GM21447 (cell line): ENCODE data around the gene TFB1M.
"Not testable (repeated sequence)": the region's sequence is repeated elsewhere in the genome, so short reads cannot be mapped to it uniquely, and the experiment has no call there.

Experiments
- ATAC-seq: cut with Tn5 transposase; IDR thresholded peaks from one replicate; pipeline ENCODE4 v1.9.1; 2021; ENCODE audit not compliant: unreplicated experiment

The TFB1M gene

GRCh38 chr6:155330133-155330734 lies 15.9 kb upstream of the TFB1M start:
- no peak for ATAC-seq

GRCh38 chr6:155329460-155330132 lies 15.3 kb upstream of the TFB1M start:
- ATAC-seq: no peak

- ATAC-seq: no peak
Observed at GRCh38 chr6:155328539-155329459, 14.5 kb upstream of the TFB1M start.

GRCh38 chr6:155328074-155328538 lies 13.8 kb upstream of the TFB1M start:
- ATAC-seq: no peak

GRCh38 chr6:155327326-155328073 lies 13.2 kb upstream of the TFB1M start:
- ATAC-seq: no peak

GRCh38 chr6:155325700-155326516 lies 11.6 kb upstream of the TFB1M start:
- no peak for ATAC-seq

GRCh38 chr6:155324993-155325392 lies 10.7 kb upstream of the TFB1M start:
- no peak for ATAC-seq

- ATAC-seq: no peak
Observed at GRCh38 chr6:155324172-155324571, 9.9 kb upstream of the TFB1M start.

GRCh38 chr6:155319902-155320301 lies 5.6 kb upstream of the TFB1M start:
- peak; percentile 53 for ATAC-seq

- no peak for ATAC-seq
Observed at GRCh38 chr6:155317186-155317585, 2.9 kb upstream of the TFB1M start.

GRCh38 chr6:155316419-155316818 lies 2.1 kb upstream of the TFB1M start:
- no peak for ATAC-seq

- ATAC-seq: no peak
Observed at GRCh38 chr6:155315516-155315871, 1.2 kb upstream of the TFB1M start.

GRCh38 chr6:155314773-155315515 lies 660 bp upstream of the TFB1M start:
- ATAC-seq: peak; percentile 61

- peak; percentile 17 for ATAC-seq
Observed at GRCh38 chr6:155313602-155314091, 637 bp downstream of the TFB1M start.

- ATAC-seq: not testable (repeated sequence)
Observed at GRCh38 chr6:155312950-155313349, 1.3 kb downstream of the TFB1M start.

- ATAC-seq: no peak
Observed at GRCh38 chr6:155311583-155311982, 2.7 kb downstream of the TFB1M start.

- no peak for ATAC-seq
Observed at GRCh38 chr6:155311086-155311485, 3.2 kb downstream of the TFB1M start.

GRCh38 chr6:155310596-155310995 lies 3.7 kb downstream of the TFB1M start:
- ATAC-seq: no peak

GRCh38 chr6:155309150-155309549 lies 5.1 kb downstream of the TFB1M start:
- ATAC-seq: no peak
